Stimulated activated CD4-positive, alpha-beta T cell treated with anti-CD3 and anti-CD28 coated beads, TNF-alpha, amount 100 ng/mL, for 24 hours (primary cell): ENCODE data around the gene CD79A.

Source experiments
- DNase-seq, 3 experiments: peaks; one replicate each; pipeline ENCODE4 v3.0.0-alpha.2; 2020; ENCODE audit warnings: low read depth in 3 of 3

The CD79A gene

DNA sequence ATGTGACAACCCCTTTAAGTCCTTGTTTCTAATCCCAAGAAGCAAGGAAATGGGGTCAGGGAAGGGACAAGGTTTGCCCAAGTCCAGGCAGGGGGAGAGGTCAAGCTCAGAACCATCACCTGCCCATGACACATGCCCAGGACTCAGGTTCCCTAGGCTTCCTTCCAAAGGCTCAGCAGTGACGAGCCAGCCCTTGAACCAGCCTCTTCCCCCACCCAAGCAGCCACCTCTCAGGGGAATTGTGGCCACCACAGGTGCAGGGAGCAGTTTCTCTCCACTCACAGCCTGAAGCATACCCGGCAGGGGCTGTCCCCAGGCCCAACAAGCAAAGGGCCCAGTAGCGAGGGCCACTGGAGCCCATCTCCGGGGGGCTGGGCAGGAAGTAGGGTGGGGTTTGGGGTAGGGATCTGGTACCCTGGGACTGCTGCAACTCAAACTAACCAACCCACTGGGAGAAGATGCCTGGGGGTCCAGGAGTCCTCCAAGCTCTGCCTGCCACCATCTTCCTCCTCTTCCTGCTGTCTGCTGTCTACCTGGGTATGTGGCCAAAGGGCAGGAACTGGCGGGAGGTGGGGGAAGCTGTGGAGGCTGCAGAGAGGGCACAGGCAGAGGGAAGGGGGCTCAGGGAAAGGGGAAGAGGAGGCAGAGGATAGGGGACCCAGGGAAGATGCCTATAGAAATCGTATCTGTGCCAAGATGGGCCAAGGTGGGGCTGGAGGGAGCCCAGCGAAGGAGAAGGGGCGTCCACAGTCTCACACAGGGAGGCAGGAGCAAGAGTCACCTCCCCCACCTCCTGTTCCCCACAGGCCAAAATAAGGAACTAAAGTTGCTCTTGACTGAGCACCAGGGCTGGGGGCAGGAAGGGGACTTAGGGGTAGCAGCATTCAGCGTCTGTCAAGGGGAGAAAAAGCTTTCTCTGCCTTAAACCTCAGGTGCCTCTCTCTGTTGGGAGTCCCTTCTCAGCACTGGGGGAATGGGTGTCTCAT, at the start of gene CD79A:
CD79A (plus strand) TSS at position 433 of the 986 bp plus-strand sequence; CDS start at position 459, 26 bp downstream.
- DNase-seq = no peak

DNA sequence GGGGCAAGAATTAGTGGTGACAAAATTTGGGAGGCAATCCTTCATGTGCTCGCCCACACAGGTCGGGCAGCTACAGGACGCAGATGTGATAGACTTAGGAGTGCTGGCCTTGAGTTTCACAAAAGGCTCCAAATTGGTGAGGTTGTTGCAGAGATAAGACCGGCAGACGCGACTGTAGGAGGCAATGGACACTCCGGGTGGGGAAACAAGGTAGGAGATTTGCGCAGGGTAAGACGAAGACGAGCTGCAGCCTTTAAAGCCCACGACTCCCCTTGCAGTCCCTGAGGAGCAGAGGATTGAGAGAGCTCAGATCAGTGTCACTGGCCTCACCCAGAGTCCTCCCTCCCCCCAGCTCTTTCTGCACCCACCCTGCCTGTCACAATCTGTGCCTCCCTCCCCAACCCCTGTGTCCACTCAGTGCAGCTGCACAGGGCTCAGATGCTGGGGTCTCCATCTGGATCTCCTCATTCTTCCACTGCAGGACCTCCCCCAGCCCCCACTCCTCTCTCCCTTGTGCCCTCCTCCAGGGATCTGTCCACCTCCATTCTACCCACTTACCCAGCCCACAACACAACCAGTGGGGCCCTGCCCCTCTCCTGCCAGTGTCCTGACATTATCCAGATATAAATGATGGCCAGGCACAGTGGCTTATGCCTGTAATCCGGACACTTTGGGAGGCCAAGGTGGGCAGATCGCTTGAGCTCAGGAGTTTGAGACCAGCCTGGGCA, 38.9 kb upstream of the CD79A start:
- no peak for DNase-seq

DNA sequence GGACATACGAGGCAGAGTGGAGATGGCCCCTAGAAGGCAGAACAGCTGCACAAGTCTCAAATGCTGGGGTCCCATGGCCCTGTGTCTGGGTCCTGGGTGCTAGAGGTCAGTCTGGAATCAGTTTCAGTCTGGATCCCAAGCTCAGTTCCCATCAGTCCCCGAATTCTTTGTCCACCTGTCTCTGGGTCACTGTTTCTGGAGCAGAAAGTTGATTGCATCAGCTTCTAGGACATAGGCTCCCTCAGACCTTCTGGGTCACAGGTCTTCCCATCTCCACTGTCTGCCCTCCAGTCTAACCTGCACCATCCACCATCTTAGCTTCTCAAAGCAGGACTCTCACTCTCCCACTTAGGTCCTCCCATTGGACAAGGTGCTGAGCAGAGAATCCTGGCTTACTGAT, 37.9 kb upstream of the CD79A start:
- DNase-seq = no peak

DNA sequence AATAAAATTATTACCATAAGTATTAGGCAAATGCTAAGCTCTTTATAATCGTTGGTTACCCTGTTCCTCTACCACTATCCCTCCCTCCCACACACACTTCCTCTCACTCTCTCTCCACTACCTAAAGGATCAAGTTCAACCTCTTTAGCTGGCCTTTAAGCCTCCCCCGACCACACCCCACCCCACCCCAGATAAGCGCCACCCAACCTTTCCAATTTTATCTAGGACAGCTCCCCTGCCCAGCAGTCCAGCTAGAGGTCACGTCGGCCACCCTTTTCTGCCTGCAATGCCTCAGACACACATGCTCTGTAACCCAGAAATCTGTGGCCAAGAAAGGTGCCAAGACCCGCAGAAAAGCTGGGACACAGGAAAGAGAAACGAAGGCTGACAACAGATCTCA, 33.7 kb upstream of the CD79A start:
- DNase-seq = no peak

DNA sequence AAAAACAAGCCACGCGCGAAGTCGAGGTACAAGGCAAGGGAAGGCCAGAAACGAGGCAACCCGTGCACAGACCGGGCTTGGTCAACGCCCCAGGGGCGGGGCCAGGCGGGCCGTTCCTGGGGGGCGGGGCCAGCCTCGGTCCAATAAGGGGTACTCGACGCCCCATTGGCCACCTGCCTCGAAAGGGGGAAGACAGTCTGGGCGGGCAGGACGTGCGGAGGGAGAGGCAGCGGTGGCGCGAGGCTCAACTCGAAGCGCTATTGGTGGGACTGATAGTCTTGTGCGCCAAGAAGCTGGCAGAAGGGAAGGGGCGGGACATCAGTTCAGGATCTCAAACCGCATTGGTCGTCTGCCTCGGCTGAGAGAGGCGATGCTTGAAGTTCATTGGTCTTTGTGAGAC, 32.5 kb upstream of the CD79A start, which contains the start of gene LYPD4:
LYPD4 (minus strand) TSS at position 83 of the 400 bp plus-strand sequence. CDS start 5,398 bp downstream, outside the sequence.
- DNase-seq = no peak

DNA sequence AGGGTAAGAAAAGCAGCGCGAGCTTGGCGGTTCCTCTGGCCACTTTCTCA, 32.3 kb upstream of the CD79A start, which contains the start of gene DMRTC2:
DMRTC2 (plus strand) TSS at position 42 of the 50 bp plus-strand sequence. CDS start 2,387 bp downstream, outside the sequence.
- no peak for DNase-seq

DNA sequence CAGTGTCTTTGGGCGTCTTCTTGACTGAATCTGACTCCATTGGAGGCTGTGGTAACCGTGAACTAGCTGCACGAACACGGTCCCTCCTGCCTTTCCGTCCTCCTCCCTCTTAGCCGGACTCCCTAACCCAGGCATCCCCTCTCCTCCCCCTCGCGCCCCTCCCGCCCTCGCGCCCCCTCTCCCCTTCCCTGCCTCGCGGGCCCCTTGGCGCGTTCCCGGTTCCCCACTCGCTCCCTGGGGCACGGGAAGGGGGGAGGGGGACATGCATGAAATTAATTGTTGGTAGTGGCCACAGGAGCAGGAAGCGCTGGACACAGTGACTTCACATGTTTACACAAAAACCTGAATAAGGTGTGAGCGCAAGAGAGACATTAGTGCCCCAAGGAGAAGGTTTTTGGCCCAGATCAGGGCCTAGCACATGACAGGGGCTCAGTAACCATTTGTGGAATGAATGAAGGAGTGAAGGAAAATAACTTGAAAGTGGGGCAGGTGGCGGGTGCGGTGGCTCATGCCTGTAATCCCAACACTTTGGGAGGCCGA, 32.0 kb upstream of the CD79A start:
- no peak for DNase-seq

DNA sequence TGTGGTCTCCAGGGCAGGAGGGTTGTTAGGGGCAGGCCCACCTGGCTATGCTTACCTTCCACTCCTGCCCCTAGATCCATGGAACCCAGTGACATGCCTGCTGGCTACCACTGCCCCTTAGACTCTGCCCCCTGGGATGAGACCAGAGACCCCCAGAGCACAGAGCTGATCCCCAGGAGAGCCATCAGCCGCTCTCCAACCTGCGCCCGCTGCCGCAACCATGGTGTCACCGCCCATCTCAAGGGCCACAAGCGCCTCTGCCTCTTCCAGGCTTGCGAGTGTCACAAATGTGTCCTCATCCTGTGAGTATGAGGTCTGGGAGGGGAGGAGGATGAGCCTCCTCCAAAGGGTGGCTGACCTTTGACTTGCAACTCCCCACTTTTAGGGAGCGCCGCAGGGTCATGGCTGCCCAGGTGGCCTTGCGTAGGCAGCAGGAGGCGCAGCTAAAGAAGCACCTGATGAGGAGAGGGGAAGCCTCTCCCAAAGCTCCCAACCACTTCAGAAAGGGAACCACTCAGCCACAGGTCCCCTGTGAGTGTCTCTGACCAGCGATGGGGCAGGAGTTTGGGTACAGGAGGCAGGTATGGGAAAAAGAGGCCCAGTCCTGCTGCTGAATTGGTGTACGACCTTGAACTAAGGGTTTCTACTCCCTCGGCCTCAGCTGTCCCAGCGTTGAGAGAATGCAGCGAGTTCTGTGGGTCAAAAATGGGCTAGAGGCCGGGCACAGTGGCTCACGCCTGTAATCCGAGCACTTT, 29.6 kb upstream of the CD79A start:
- DNase-seq = no peak

DNA sequence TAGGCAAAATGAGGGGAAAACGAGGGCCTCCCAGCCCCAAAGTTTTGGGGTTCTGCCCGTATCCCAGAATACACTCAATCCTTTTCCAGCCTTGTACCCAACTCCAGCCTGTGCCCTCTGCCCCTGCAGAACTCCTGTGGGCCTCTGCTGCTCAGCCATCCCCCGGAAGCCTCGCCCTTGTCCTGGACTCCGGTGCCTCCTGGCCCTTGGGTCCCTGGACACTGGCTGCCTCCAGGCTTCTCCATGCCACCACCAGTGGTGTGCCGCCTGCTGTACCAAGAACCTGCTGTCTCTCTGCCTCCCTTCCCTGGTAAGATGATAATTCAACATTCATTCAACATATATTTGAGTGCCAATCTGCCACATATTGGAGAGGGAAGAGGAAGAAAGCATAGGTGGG, 28.4 kb upstream of the CD79A start:
- no peak for DNase-seq

DNA sequence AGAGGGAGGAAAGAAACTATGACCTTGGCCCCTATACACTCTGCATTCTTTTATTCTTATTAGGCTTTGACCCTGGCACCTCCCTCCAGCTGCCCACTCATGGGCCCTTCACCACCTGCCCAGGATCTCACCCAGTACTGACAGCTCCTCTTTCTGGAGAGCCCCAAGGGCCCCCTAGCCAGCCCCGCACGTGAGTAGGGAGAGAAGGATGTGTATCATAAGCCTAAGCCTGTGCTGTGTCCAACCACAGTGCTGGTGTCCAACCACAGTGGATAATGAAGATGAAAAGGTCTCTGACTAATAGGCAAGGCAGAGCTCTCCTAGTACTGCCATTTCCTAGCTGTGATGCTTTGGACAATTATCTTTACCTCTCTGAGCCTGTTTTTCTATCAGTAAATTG, 28.0 kb upstream of the CD79A start:
- no peak for DNase-seq

DNA sequence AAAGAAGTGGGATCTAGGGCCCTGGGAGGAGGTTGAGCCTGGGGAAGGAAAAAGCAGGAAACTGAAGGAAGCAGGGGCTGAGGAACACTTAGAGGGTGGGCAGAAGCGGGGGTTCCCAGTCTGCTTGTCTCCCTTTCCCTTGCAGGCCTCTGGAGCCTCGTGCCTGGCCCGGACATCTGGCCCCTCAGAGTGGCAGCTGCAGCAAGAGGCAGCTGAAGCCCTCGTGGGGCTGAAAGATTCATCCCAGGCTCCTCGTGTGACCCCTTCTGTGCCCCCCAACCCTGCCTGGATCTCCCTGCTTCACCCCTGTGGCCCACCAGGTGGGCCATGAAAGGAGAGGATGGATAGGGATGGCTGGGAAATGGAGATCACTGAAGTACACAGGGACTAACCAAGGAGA, 26.7 kb upstream of the CD79A start:
- no peak for DNase-seq

DNA sequence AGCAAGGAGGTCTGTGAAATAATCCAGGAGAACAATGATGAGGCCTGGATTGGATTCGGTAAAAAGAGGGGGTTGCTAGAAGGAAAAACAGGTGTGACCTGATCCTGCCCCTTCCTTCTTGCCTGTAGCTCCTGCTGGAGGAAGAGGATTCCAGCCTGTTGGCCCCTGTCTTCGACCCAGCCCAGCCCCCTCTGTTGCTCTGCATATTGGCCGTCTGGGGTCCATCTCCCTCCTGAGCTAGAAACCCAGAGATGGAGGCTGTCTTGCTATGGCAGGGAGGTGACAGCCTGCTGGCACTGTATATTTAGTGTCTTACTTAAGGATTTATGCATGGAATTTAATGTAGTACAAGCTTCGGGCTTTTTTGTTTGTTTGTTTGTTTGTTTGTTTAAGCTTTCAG, 25.6 kb upstream of the CD79A start:
- DNase-seq = no peak

DNA sequence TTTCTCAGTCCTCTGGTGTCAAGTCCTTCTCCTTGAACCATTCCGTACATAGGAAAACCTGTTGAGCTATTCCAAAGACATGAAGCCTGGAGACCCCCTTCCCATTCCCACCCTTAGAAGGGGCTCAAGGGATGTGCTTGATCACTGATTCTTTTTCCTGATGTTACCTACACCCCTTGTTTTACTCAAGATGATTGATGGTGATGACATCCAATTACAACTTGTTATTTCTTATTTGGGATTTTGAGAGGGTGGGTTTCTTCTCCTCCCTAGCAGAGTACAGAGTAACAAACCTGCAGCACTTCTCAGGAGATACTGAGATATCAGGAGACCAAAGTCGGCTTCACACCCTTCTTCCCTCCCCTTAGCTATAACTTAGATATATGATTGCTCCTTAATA, 23.7 kb upstream of the CD79A start:
- no peak for DNase-seq

DNA sequence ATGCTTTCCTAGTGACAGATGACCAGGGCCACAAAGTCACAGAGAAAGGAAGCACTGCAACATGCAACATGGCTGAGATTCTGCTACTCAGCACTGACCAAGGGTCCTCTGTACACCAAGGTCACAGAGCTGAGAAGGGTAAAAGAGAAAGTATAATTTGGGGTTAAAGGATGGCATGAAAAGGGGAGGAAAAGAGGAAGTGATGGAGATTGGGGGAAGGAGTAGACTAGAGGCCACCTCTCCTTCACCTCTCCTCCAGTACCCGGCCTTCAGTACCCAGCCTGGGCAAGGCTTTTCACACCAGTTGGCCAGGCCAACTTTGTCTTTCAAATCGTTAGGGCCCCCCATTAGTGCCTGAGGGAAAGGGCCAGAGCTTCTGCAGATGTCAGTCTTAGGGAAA, 23.3 kb upstream of the CD79A start:
- DNase-seq = no peak

DNA sequence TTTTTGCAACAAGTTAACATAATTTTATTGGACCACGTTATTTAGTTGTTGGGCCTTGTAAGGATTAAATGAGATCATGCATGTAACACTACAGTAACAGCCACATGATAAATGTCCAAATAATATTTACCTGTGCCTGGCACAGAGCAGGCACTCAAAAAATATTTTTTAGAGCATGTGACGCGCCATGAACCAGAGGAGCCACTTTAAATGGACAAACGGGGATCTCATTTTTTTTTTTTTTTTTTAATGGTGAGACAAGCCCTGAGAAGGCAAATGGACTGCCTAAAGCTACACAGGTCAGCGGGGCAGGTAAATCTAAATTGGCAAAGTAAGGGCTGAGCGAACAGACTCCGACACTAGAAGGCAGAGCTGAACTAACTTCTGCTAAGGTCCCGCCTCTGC, 17.9 kb upstream of the CD79A start:
- no peak for DNase-seq

DNA sequence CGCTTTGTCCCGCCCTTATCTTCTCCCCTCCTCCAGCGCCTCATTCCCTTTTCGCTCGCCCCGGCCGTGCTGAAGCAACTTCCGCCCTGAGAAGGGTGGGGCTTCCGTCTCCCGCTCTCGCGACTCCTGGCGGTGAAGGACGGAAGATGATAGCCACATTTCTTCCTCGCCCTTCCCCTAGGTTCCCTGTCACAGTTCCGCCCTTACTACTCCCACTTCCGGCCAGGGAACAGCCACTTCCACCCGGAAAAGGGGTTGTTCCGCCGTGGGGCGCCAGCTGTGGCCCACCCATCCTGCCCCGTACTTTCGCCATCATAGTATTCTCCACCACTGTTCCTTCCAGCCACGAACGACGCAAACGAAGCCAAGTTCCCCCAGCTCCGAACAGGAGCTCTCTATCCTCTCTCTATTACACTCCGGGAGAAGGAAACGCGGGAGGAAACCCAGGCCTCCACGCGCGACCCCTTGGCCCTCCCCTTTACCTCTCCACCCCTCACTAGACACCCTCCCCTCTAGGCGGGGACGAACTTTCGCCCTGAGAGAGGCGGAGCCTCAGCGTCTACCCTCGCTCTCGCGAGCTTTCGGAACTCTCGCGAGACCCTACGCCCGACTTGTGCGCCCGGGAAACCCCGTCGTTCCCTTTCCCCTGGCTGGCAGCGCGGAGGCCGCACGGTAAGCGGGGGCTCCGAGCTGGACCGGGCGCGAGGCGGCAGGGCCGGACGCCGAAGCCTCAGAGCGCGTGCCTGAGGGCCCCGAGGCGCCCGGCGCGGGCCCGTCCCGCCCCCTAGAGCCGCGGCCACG, 17.3 kb upstream of the CD79A start, which contains the start of gene RPS19:
RPS19 (plus strand) TSS at position 638 of the 801 bp plus-strand sequence. CDS start 520 bp downstream, outside the sequence.
- peak; percentile 98 for DNase-seq

DNA sequence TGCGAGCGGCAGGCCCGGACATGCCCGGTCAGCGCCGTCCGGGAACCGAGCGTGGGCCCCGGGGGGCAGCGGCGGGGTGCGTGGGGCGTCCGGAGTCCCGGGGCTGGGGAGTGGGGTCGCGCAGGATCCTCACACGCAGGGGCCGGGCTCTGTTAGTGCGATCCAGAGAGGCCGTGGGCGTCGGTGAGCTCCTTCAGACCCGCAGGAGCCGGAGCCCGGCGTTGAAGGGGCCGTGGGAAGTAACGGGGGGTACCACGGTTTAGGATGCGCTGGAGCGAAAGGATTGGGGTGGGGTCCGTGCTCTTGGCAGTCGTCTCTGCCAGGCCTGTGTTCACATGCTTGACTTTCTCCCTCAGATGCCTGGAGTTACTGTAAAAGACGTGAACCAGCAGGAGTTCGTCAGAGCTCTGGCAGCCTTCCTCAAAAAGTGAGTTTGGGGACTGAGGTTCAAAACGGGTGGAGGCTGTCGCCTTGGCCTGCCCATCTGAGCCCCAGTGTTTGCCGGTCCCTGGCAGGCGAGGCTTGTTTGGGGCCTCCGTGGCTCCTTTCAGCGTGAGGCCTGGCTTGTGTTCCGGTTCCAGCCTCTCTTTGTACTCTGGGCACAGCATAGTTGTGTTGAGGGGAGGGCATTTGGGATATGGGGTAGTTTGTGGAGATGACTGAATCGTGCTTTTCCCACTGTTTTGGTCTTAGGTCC, 16.5 kb upstream of the CD79A start:
- DNase-seq = peak in 1 of 3 experiments; percentile 36

DNA sequence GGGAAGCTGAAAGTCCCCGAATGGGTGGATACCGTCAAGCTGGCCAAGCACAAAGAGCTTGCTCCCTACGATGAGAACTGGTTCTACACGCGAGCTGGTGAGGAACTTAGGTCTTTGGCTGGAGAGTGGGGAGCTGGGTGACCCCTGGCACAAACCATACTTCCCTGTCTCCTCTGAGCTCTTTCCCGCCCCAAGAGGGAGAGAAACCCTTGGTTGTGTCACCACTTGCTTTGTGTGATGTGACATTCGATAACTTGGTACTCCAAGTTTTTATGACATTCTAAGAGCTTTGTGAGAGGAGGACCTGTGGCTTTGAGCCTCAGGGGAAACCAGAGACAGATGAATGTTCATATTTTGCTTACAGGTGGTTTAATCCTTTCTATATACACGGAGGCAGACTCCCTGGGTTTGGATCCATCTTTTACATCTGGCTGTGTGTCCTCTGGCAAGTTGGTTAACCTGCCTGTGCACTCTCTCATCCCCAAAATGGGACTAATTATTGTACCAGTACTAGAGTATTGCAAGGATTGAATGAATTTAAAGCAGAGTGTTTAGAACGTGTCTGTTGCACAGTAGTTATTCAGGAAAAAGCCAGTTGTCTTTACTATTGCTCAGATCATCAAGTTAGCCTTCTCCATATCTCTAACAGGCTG, 15.8 kb upstream of the CD79A start:
- no peak for DNase-seq

DNA sequence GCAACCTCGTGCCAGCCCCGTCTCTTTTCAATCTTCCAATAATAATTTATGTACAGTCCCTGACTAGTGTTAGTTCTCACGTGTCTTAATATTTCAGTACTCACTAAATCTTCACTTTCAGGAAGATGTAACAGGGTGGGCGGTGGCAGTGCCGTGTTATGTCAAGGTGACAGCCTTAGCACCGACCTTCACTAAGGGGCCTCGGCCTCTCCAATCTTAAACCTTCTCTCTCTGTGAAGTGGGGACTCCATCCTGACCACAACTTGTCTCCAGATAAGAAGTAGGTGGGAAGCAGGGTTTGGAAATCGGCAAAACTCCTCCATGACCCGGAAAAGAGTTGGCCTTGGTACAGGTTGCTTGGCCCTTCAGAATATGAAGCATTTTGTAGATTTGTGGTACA, 15.2 kb upstream of the CD79A start:
- DNase-seq = no peak

DNA sequence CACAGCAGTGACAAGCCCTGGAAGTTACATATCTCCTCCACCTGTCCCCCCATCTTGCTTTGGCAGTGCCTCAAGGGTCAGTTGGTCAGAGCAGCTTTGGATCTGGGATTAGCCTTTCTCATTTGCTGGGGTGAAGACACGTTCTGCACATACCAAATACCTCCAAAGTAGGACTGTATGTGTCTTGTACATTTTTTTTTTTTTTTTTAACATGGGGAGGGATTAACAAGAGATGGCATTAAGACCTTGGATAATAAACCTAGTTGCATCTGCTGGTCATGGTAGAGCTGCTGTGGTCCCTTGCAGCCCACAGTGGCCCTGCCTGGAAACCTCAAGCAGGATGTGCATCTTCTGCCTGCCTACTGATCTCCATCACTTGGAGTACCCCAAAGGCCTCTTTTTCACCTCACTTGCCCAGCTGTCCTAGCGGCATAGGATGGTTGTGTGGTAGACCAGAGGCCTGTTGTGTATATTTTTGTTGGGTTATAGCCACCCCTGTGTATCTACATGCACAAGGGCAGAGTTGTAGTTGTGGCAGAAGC, 14.6 kb upstream of the CD79A start:
- DNase-seq = no peak
